ENCODE data around the gene NFXL1.

NFXL1 gene

DNA sequence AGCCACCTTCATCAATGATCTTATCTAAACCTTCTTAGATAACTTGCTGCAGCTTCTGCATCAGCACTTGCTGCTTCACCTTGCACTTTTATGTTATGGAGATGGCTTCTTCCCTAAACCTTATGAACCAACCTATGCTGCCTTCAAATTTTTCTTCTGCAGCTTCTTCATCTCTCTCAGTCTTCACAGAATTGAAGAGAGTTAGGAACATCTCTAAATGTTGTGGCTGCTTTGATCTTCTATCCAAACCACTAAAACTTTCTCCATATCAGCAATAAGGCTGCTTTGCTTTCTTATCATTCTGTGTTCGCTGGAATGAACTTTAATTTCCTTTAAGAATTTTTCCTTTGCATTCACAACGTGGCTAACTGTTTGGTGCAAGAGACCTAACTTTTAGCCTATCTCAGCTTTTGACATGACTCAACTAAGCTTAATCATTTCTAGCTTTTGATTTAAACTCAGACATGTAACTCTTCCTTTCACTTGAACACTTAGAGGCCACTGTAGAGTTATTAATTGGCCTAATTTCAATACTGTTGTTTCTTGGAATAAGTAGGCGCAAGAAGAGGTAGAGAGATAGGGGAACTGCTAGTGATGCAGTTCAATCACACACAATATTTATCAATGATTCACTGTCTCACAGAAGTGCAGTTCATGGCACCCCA, 40.4 kb downstream of the NFXL1 start:
- no peak for ATAC-seq (replicated peaks)

DNA sequence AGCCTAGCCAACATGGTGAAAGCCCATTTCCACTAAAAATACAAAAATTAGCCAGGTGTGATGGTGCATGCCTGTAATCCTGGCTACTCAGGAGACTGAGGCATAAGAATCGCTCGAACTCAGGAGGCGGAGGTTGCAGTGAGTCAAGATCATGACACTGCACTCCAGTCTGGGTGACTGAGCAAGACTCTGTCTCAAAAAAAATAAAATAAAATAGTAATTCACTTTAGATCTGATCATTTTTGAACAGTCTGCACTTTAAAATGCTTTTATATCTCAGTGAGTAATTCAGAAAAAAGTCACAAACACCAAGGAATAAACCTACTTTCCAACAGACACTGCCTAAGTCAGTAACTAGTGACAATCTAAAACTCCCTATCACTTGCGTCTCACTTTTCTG, 50.9 kb downstream of the NFXL1 start:
- Mint-ChIP-seq H3K9me3 (no peaks in the 10 kb centered on the region), H3K27me3 (no peaks in the 10 kb centered on the region), H3K4me1 (ENCODE audit: low read depth in 2 of 2) (peaks cover 0 to 3% of the 10 kb centered on the region in 2 donors), H3K27ac (no peak overlapping the region), H3K36me3 (ENCODE audit: insufficient read depth) (peaks cover 3% of the 10 kb centered on the region), H3K4me3 (no peak overlapping the region)
- ATAC-seq (replicated peaks) (no peak), DNase-seq (no peak)

More for the DNA sequence above, 40.4 kb downstream of the NFXL1 start:
- no peaks in the 10 kb centered on the region for H3K27me3 Mint-ChIP-seq
- H3K4me1 Mint-ChIP-seq (ENCODE audit: low read depth in 2 of 2) = peaks cover 4 to 15% of the 10 kb centered on the region in 2 donors
- no peak for DNase-seq
- H3K9me3 Mint-ChIP-seq = no peaks in the 10 kb centered on the region
- peaks cover 24% of the 10 kb centered on the region for H3K36me3 Mint-ChIP-seq (ENCODE audit: insufficient read depth)
- H3K27ac Mint-ChIP-seq = peak overlapping the region in 1 of 2 donors; percentile 36
- no peak overlapping the region for H3K4me3 Mint-ChIP-seq

DNA sequence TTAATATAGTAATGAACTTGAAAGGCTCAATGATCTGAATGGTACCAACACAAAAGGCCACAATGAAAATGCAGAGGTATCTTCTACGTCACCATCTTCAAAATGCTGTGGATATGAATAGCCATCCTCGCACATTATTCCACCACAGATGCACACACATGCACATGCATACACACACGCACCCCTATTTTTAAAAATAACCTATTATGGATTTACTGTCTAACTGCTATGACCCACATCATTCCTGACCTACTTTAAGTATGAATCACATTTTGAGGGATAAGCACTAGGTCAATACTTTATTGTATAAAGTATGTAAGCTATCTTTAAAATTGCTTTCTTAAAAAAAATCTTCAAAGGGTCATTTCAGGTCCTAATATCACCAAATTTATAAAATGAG, 52.1 kb downstream of the NFXL1 start:
- H3K27me3 Mint-ChIP-seq = no peaks in the 10 kb centered on the region
- no peak overlapping the region for H3K27ac Mint-ChIP-seq
- ATAC-seq (replicated peaks) (no peak), DNase-seq (no peak)
- H3K4me3 Mint-ChIP-seq = no peak overlapping the region
- H3K4me1 Mint-ChIP-seq (ENCODE audit: low read depth in 2 of 2) = peaks cover 0 to 3% of the 10 kb centered on the region in 2 donors
- H3K9me3 Mint-ChIP-seq = no peaks in the 10 kb centered on the region
- no peaks in the 10 kb centered on the region for H3K36me3 Mint-ChIP-seq (ENCODE audit: insufficient read depth)

DNA sequence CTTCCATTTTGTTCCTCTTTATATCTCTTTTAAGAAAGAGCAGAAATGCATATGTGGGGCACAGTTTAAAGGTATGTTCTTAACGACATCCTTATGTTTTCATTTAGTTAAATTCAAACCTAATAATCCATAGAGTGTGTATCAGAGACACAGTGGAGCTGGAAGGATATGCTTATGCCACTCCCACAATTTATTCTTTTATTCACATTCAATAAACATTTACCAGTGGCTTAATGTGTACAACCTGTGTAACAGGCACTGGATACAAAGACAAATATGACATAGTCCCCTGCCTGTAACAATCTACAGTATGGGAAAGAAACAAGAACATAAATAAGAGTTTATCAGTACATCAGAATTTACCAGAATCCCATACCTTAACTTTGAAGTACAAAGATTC, 54.1 kb downstream of the NFXL1 start:
- H3K9me3 Mint-ChIP-seq = no peaks in the 10 kb centered on the region
- no peaks in the 10 kb centered on the region for H3K36me3 Mint-ChIP-seq (ENCODE audit: insufficient read depth)
- H3K27ac Mint-ChIP-seq = no peak overlapping the region
- ATAC-seq (replicated peaks) = no peak
- no peaks in the 10 kb centered on the region for H3K27me3 Mint-ChIP-seq
- no peak for DNase-seq
- H3K4me1 Mint-ChIP-seq (ENCODE audit: low read depth in 2 of 2) = peaks cover 0 to 2% of the 10 kb centered on the region in 2 donors
- H3K4me3 Mint-ChIP-seq = no peak overlapping the region

- H3K27me3 Mint-ChIP-seq = no peaks in the 10 kb centered on the region
- no peaks in the 10 kb centered on the region for H3K4me1 Mint-ChIP-seq (ENCODE audit: low read depth in 2 of 2)
- DNase-seq (no peak), ATAC-seq (replicated peaks) (no peak)
- no peaks in the 10 kb centered on the region for H3K36me3 Mint-ChIP-seq (ENCODE audit: insufficient read depth)
- no peak overlapping the region for H3K27ac Mint-ChIP-seq
- no peak overlapping the region for H3K4me3 Mint-ChIP-seq
- H3K9me3 Mint-ChIP-seq = no peaks in the 10 kb centered on the region
Measured at GRCh38 chr4:47858006-47858405, 56.4 kb downstream of the NFXL1 start.

DNA sequence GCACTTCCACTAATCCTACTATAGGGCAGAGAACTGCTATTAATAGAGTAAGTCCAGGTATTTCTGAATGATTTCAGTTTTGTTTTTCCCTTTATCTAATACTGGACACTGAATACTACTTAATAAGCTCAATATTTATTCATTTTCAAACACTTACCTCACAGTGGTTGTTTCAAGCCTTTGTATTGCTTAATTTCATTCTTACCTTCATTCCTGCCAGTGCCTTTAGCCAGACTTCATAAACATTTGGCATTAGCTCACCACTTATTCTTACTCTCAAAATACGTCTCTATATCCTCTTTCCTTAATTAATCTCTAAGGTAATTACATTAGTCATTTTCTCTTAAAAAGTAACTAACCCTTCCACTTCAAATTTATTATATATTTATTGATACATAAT, 57.7 kb downstream of the NFXL1 start:
- H3K27ac Mint-ChIP-seq = no peak overlapping the region
- peaks cover 4% of the 10 kb centered on the region for H3K36me3 Mint-ChIP-seq (ENCODE audit: insufficient read depth)
- DNase-seq (no peak), ATAC-seq (replicated peaks) (no peak)
- H3K4me1 Mint-ChIP-seq (ENCODE audit: low read depth in 2 of 2) = no peaks in the 10 kb centered on the region
- H3K9me3 Mint-ChIP-seq = no peaks in the 10 kb centered on the region
- no peaks in the 10 kb centered on the region for H3K27me3 Mint-ChIP-seq
- no peak overlapping the region for H3K4me3 Mint-ChIP-seq

DNA sequence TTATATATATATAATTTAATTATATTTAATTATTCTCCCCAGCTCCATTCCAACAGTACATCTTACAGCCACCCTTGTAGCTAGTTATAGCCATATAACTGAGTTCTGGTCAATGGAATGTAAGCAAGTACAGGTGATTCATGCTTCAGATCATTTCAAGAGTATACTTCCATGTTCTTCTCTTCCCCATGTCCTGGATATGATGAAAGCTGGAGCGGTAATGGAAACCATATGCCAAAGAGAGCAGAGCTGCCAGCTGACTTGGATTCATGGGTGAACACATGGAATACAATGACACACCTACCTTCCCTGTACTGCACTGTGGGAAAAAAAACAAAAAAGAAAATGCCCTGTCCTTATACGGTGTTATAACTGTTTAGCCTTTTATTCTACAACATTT, 59.0 kb downstream of the NFXL1 start:
- ATAC-seq (replicated peaks) (no peak), DNase-seq (no peak)
- no peaks in the 10 kb centered on the region for H3K27me3 Mint-ChIP-seq
- H3K27ac Mint-ChIP-seq = no peak overlapping the region
- H3K9me3 Mint-ChIP-seq = no peaks in the 10 kb centered on the region
- no peak overlapping the region for H3K4me3 Mint-ChIP-seq
- H3K4me1 Mint-ChIP-seq (ENCODE audit: low read depth in 2 of 2) = no peaks in the 10 kb centered on the region
- peaks cover 7% of the 10 kb centered on the region for H3K36me3 Mint-ChIP-seq (ENCODE audit: insufficient read depth)

DNA sequence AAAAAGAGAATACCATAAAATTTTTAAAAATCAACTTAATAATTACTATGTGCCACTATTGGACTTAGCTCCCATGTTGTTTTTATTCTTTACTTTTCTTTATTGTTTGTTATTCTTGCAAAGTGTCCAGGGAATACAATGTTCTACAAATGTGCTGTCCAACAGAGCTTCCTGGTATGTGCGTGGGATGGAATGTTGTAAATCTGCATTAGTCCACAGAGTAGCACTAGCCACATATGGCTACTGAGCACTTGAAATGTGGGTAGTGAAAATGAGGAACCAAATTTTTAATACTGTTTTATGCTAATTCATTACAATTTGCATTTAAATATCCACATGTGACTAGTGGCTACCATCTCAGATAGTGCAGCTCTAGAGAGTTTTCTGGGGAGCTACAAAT, 62.2 kb downstream of the NFXL1 start:
- Mint-ChIP-seq H3K4me1 (ENCODE audit: low read depth in 2 of 2) (no peaks in the 10 kb centered on the region), H3K36me3 (ENCODE audit: insufficient read depth) (peaks cover 11% of the 10 kb centered on the region), H3K27me3 (no peaks in the 10 kb centered on the region), H3K27ac (no peak overlapping the region), H3K4me3 (no peak overlapping the region), H3K9me3 (no peaks in the 10 kb centered on the region)
- no peak for ATAC-seq (replicated peaks)
- no peak for DNase-seq

- ATAC-seq (replicated peaks) = no peak
- Mint-ChIP-seq H3K36me3 (ENCODE audit: insufficient read depth) (peaks cover 11% of the 10 kb centered on the region), H3K27ac (no peak overlapping the region)
Measured at GRCh38 chr4:47849466-47849865, 64.9 kb downstream of the NFXL1 start.

DNA sequence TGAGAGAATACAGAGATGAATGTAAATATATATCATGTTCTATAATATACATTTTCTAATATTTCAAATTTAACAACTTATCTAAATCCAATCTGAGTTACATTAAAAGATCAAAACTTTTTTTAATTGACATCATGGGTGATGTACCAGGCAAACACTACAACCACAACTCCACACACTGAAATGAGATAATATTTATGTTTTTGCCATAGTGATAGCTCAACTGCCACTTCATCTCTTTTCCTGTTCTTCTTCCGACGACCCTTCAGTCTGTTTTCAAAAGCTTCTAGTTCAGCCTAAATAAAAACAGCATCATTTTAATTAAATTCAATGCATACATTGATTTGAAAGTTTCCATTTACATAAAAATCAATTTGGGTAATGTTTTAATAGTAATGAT, 66.3 kb downstream of the NFXL1 start:
- H3K4me1 Mint-ChIP-seq (ENCODE audit: low read depth in 2 of 2) = no peaks in the 10 kb centered on the region
- no peaks in the 10 kb centered on the region for H3K27me3 Mint-ChIP-seq
- peaks cover 11% of the 10 kb centered on the region for H3K36me3 Mint-ChIP-seq (ENCODE audit: insufficient read depth)
- no peak overlapping the region for H3K27ac Mint-ChIP-seq
- ATAC-seq (replicated peaks) (no peak), DNase-seq (no peak)
- no peak overlapping the region for H3K4me3 Mint-ChIP-seq
- H3K9me3 Mint-ChIP-seq = no peaks in the 10 kb centered on the region

More at GRCh38 chr4:47849466-47849865, 64.9 kb downstream of the NFXL1 start:
- Mint-ChIP-seq H3K9me3 (no peaks in the 10 kb centered on the region), H3K27me3 (no peaks in the 10 kb centered on the region), H3K4me1 (ENCODE audit: low read depth in 2 of 2) (no peaks in the 10 kb centered on the region), H3K4me3 (no peak overlapping the region)
- DNase-seq = no peak

- Mint-ChIP-seq H3K4me3 (no peak overlapping the region), H3K36me3 (ENCODE audit: insufficient read depth) (no peaks in the 10 kb centered on the region), H3K4me1 (ENCODE audit: low read depth in 2 of 2) (peaks cover 0 to 3% of the 10 kb centered on the region in 2 donors), H3K27ac (no peak overlapping the region), H3K9me3 (no peaks in the 10 kb centered on the region), H3K27me3 (no peaks in the 10 kb centered on the region)
- no peak for DNase-seq
- ATAC-seq (replicated peaks) = no peak
Measured at GRCh38 chr4:47842985-47843384, 71.4 kb downstream of the NFXL1 start.

- no peak overlapping the region for H3K4me3 Mint-ChIP-seq
- no peaks in the 10 kb centered on the region for H3K9me3 Mint-ChIP-seq
- no peak for DNase-seq
- peaks cover 7 to 18% of the 10 kb centered on the region in 2 donors for H3K4me1 Mint-ChIP-seq (ENCODE audit: low read depth in 2 of 2)
- ATAC-seq (replicated peaks) = no peak
- H3K27me3 Mint-ChIP-seq = no peaks in the 10 kb centered on the region
- H3K36me3 Mint-ChIP-seq (ENCODE audit: insufficient read depth) = no peaks in the 10 kb centered on the region
- H3K27ac Mint-ChIP-seq = peak overlapping the region in 1 of 2 donors; percentile 3
Measured at GRCh38 chr4:47840291-47840690, 74.1 kb downstream of the NFXL1 start.

GRCh38 chr4:47839259-47839658, 75.1 kb downstream of the NFXL1 start:
- Mint-ChIP-seq H3K4me3 (no peak overlapping the region), H3K27ac (peak overlapping the region in 1 of 2 donors; percentile 21), H3K4me1 (ENCODE audit: low read depth in 2 of 2) (peaks cover 7 to 19% of the 10 kb centered on the region in 2 donors), H3K36me3 (ENCODE audit: insufficient read depth) (no peaks in the 10 kb centered on the region), H3K27me3 (no peaks in the 10 kb centered on the region), H3K9me3 (no peaks in the 10 kb centered on the region)
- DNase-seq = no peak
- no peak for ATAC-seq (replicated peaks)

DNA sequence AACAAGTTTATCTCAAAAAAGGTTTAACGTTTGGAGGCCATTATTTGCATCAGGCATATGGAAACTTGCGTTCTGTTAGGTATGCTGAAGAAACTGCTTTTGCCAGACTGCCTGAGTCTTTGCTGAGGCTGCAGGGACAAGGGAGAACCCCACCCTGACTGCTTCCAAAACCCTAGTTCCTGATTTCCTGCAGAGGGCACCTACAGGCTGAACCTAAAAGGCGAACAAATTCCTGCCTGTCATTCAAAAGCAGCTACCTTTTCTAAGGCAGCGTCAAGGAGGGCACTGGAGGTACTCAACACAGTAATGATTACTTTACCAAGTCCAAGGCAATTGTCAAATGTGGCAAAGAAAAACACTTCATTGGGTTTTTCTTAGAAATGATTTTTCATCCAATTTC, 75.9 kb downstream of the NFXL1 start:
- Mint-ChIP-seq H3K27me3 (no peaks in the 10 kb centered on the region), H3K36me3 (ENCODE audit: insufficient read depth) (no peaks in the 10 kb centered on the region), H3K9me3 (no peaks in the 10 kb centered on the region), H3K27ac (peak overlapping the region in 1 of 2 donors; percentile 85), H3K4me1 (ENCODE audit: low read depth in 2 of 2) (peaks cover 7 to 19% of the 10 kb centered on the region in 2 donors), H3K4me3 (peak overlapping the region; percentile 89 to 93)
- DNase-seq (no peak), ATAC-seq (replicated peaks) (no peak)
